Thoracic aorta (tissue), 2 donors: Measurements from ENCODE around the gene S100A12. TPM values are rescaled to one million over a fixed set of nuclear protein-coding genes. Genes with fewer than 3 reads are reported as not detected.

ENCODE experiments used
- ATAC-seq: fragments of 150-250 bp; one replicate; pipeline ENCODE4 v1.8.0; 2017; ENCODE audit warnings: low read depth; ENCODE audit not compliant: insufficient number of reproducible peaks, low FRiP score
- DNase-seq: peaks from one replicate; pipeline ENCODE4 v3.0.0-alpha.2; 2020; ENCODE audit warnings: low spot score
- H3K27ac ChIP-seq, 2 donors: fragments of 200-600 bp; sonication (generic); 1 replicate in 1 of 2; 2 replicates in 1 of 2; pipeline ENCODE4 v1.5.1; 2016; ENCODE audit warnings: mild to moderate bottlenecking in 2 of 2, moderate library complexity in 2 of 2
- H3K27me3 ChIP-seq: fragments of 200-600 bp; sonication (generic); replicated peaks from 2 replicates; pipeline ENCODE4 v1.6.0; 2016; ENCODE audit warnings: mild to moderate bottlenecking; ENCODE audit not compliant: insufficient read depth
- H3K36me3 ChIP-seq: fragments of 200-600 bp; sonication (generic); one replicate; pipeline ENCODE4 v1.5.1; 2016
- H3K4me1 ChIP-seq, 2 donors: fragments of 200-600 bp; sonication (generic); 1 replicate in 1 of 2; 2 replicates in 1 of 2; pipeline versions ENCODE4 v1.5.1 to v1.6.0; 2016; ENCODE audit warnings: low read depth in 2 of 2, mild to moderate bottlenecking in 1 of 2; ENCODE audit not compliant: control insufficient read depth in 1 of 2
- H3K4me3 ChIP-seq: fragments of 200-600 bp; sonication (generic); 2 replicates; pipeline ENCODE4 v1.5.1; 2016; ENCODE audit warnings: mild to moderate bottlenecking
- H3K9me3 ChIP-seq: fragments of 200-600 bp; sonication (generic); 2 replicates; pipeline ENCODE4 v1.5.1; 2016
- CTCF ChIP-seq: fragments of 200-600 bp; sonication (generic); IDR thresholded peaks from one replicate; pipeline ENCODE4 v1.5.1; 2019; ENCODE audit warnings: antibody characterized with exemption
- total RNA-seq, 2 donors: library from RNA; depleted of rRNA; stranded (reverse); fragments of >200 nt; gene quantifications; one replicate each; pipeline versions ENCODE4 v1.1.0 to v1.2.3, GENCODE V29; 2016

Gene S100A12
- total RNA-seq, 2 donors from 2014 or later: 22.5 TPM; not detected in 1

DNA sequence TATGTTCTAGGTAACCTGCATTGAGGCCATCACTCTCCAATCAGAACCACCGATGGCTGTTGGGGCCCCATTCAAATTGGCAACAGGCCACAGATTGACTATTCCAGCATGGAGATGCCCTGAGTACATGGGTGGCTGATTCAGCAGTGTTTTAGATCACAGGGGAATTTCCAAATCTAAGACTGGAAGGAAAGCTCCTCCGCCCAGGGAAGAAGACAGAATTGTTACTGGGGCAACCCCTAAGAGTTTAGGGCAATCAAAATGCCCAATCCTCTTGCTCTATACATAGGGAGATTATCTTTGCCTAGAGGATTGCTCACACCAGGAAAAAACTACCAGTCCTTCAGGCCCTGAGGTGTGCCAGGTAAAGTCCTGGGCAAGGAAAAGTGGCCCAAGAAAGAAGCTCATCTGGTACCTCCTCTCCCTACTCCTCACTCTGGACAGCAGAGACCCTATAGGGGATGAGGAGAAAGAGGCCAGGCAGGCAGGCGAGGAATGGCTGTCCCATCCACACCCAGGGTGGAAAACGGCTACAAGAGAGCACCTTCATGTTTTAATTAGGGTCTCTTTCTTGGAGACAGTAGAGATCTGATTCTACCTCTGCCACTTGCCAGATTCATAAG lies 9.6 kb upstream of the S100A12 start:
- H3K9me3 ChIP-seq: no peaks in the 10 kb centered on the region
- H3K4me3 ChIP-seq: no peak overlapping the region
- H3K36me3 ChIP-seq: no peaks in the 10 kb centered on the region
- TF ChIP-seq CTCF: no peak
- no peak for ATAC-seq
- no peaks in the 10 kb centered on the region for H3K4me1 ChIP-seq
- H3K27ac ChIP-seq: no peak overlapping the region
- DNase-seq: no peak
- no peaks in the 10 kb centered on the region for H3K27me3 ChIP-seq

DNA sequence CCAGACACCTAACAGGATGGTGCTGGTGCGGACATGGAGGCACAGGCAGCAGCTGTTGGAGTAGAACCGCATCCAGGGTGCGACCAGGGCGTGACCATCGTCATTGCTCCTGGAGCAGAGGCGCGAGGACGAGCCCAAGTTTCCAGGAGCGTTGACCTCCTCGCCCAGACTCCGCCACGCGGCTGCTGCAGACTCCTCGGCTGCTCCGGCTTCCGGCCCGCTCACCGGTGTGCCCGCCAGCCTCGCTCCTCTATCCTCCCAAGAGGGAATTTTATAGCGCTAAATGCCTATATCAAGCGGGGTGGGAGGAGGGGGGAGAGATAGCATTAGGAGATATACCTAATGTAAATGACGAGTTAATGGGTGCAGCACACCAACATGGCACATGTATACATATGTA lies 5.3 kb upstream of the S100A12 start:
- H3K4me3 ChIP-seq: no peak overlapping the region
- H3K9me3 ChIP-seq: no peaks in the 10 kb centered on the region
- H3K4me1 ChIP-seq: no peaks in the 10 kb centered on the region
- H3K27ac ChIP-seq: no peak overlapping the region
- DNase-seq: no peak
- H3K36me3 ChIP-seq: no peaks in the 10 kb centered on the region
- no peak for TF ChIP-seq CTCF
- ATAC-seq: no peak
- no peaks in the 10 kb centered on the region for H3K27me3 ChIP-seq

GRCh38 chr1:153379591-153379990 lies 4.2 kb upstream of the S100A12 start:
- Histone ChIP-seq H3K27ac (no peak overlapping the region), H3K27me3 (no peaks in the 10 kb centered on the region), H3K4me3 (no peak overlapping the region), H3K9me3 (no peaks in the 10 kb centered on the region), H3K4me1 (no peaks in the 10 kb centered on the region), H3K36me3 (no peaks in the 10 kb centered on the region)
- ATAC-seq (no peak), DNase-seq (no peak)
- no peak for TF ChIP-seq CTCF

DNA sequence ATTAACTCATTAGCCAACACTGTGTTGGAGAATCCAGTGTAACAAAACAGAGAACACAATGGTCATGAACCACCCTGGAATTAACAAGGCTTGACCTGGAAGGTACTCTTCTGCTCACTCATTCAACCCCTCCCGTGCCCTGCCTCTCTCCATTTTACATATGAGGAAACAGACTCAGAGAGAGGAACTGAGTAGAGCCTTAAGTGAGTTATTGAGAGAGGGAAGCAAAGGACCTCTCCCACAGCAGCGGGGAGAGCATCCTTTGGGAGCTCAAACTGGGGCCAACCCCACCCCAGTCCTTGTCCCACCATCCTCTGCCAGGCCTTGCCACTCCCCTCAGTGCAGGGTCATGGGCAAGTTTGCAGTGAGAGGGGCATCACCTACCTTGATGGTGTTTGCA lies 1.4 kb downstream of the S100A12 start:
- no peak overlapping the region for H3K4me3 ChIP-seq
- H3K36me3 ChIP-seq: no peaks in the 10 kb centered on the region
- H3K27me3 ChIP-seq: no peaks in the 10 kb centered on the region
- no peak for ATAC-seq
- no peaks in the 10 kb centered on the region for H3K4me1 ChIP-seq
- no peaks in the 10 kb centered on the region for H3K9me3 ChIP-seq
- DNase-seq: no peak
- H3K27ac ChIP-seq: no peak overlapping the region
- TF ChIP-seq CTCF: no peak

- no peaks in the 10 kb centered on the region for H3K9me3 ChIP-seq
- no peak for DNase-seq
- H3K4me3 ChIP-seq: no peak overlapping the region
- H3K27ac ChIP-seq: no peak overlapping the region
- H3K36me3 ChIP-seq: no peaks in the 10 kb centered on the region
- ATAC-seq: no peak
- no peaks in the 10 kb centered on the region for H3K4me1 ChIP-seq
- no peaks in the 10 kb centered on the region for H3K27me3 ChIP-seq
- TF ChIP-seq CTCF: no peak
Measured at GRCh38 chr1:153372571-153372970, 2.9 kb downstream of the S100A12 start.
